ENCODE measurements around the gene PHRF1. TPM values are rescaled to one million over a fixed set of nuclear protein-coding genes. Genes with fewer than 3 reads are reported as not detected.

PHRF1 gene
- total and polyA plus RNA-seq, 2 experiments from 2014 or later: 25.6 to 26.9 TPM

GRCh38 chr11:529728-530411 is 46.4 kb upstream of the PHRF1 start:
- no peaks in the 10 kb centered on the region for H3K9me2 ChIP-seq (replicated peaks; ENCODE audit: insufficient read depth)
- H3K4me1 ChIP-seq (ENCODE audit: insufficient read depth): peaks cover 6% of the 10 kb centered on the region
- H3K79me2 ChIP-seq: peaks cover 9% of the 10 kb centered on the region
- H3K4me2 ChIP-seq: no peak overlapping the region
- no peak overlapping the region for H3K4me3 ChIP-seq
- peak; percentile 5 for DNase-seq (ENCODE audit: low spot score)
- TF ChIP-seq EZH2phosphoT487 (IDR thresholded peaks at IDR 0.05; ENCODE audit: low read depth, severe bottlenecking, unreplicated experiment) (no peak), EZH2 (IDR thresholded peaks at IDR 0.05; ENCODE audit: borderline replicate concordance) (no peak)
- TF ChIP-seq, protein P1, sequence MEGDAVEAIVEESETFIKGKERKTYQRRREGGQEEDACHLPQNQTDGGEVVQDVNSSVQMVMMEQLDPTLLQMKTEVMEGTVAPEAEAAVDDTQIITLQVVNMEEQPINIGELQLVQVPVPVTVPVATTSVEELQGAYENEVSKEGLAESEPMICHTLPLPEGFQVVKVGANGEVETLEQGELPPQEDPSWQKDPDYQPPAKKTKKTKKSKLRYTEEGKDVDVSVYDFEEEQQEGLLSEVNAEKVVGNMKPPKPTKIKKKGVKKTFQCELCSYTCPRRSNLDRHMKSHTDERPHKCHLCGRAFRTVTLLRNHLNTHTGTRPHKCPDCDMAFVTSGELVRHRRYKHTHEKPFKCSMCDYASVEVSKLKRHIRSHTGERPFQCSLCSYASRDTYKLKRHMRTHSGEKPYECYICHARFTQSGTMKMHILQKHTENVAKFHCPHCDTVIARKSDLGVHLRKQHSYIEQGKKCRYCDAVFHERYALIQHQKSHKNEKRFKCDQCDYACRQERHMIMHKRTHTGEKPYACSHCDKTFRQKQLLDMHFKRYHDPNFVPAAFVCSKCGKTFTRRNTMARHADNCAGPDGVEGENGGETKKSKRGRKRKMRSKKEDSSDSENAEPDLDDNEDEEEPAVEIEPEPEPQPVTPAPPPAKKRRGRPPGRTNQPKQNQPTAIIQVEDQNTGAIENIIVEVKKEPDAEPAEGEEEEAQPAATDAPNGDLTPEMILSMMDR (IDR thresholded peaks at IDR 0.05; ENCODE audit: poor library complexity): no peak
- H4K20me1 ChIP-seq (ENCODE audit: insufficient read depth, poor library complexity, severe bottlenecking): peaks cover 15% of the 10 kb centered on the region
- H3K27ac ChIP-seq: no peak overlapping the region
- H2AFZ ChIP-seq: no peak overlapping the region
- no peaks in the 10 kb centered on the region for H3K36me3 ChIP-seq (replicated peaks; ENCODE audit: insufficient read depth, low read depth)
- H3K9me3 ChIP-seq (ENCODE audit: low read depth): no peaks in the 10 kb centered on the region
- H3K27me3 ChIP-seq: no peaks in the 10 kb centered on the region
- WGBS (ENCODE audit: low lambda C conversion rate, missing lambda C conversion rate): 91% methylated on average over 18 of the region's 18 CpGs

DNA sequence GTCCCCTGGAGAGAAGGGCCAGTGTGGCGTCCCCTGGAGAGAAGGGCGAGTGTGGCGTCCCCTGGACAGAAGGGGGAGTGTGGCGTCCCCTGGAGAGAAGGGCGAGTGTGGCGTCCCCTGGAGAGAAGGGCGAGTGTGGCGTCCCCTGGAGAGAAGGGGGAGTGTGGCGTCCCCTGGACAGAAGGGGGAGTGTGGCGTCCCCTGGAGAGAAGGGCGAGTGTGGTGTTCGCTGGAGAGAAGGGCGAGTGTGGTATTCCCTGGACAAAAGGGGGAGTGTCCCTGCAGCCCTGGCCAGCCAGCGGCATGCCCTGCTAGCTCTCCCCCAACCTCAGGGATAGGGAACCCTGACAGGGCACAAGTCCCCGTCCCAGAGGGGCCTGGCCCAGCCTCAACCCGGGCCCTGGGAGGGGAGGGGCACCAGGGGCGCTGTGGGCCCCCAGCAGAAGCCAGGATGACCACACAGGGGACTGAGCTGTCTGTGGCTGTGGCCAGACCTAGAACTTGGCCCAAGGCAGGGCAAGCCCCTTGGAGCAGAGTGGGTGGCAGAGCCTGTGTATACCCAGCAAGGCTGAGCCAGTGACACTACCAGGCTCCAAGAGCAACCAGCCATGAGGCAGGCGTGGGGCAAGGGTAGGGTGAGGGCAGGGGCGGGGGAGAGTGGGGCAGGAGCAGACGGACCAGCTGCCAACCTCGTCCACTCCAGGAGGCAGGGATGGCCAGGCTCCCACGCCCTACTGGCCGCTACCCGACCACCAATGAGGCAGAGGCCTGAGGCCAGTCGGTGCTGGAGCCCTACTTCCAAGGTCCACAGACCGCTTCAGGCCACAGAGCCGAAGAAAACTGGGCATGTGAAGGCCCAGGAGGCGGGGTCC is 45.1 kb upstream of the PHRF1 start:
- Histone ChIP-seq H3K9me2 (replicated peaks; ENCODE audit: insufficient read depth) (no peaks in the 10 kb centered on the region), H3K36me3 (replicated peaks; ENCODE audit: insufficient read depth, low read depth) (no peaks in the 10 kb centered on the region), H3K27ac (no peak overlapping the region), H3K79me2 (peaks cover 10% of the 10 kb centered on the region), H3K4me1 (ENCODE audit: insufficient read depth) (peaks cover 8% of the 10 kb centered on the region), H3K4me2 (no peak overlapping the region), H3K27me3 (no peaks in the 10 kb centered on the region), H4K20me1 (ENCODE audit: insufficient read depth, poor library complexity, severe bottlenecking) (peaks cover 15% of the 10 kb centered on the region), H3K4me3 (no peak overlapping the region), H2AFZ (no peak overlapping the region), H3K9me3 (ENCODE audit: low read depth) (no peaks in the 10 kb centered on the region)
- TF ChIP-seq, protein P1 (IDR thresholded peaks at IDR 0.05; ENCODE audit: poor library complexity): no peak
- no peak for TF ChIP-seq EZH2phosphoT487 (IDR thresholded peaks at IDR 0.05; ENCODE audit: low read depth, severe bottlenecking, unreplicated experiment)
- no peak for TF ChIP-seq EZH2 (IDR thresholded peaks at IDR 0.05; ENCODE audit: borderline replicate concordance)
- 93% methylated on average over 13 of the region's 28 CpGs for WGBS (ENCODE audit: low lambda C conversion rate, missing lambda C conversion rate)
- peak; percentile 5 for DNase-seq (ENCODE audit: low spot score)

GRCh38 chr11:531919-532526 is 44.2 kb upstream of the PHRF1 start:
- Histone ChIP-seq H3K4me3 (no peak overlapping the region), H3K4me1 (ENCODE audit: insufficient read depth) (peaks cover 17% of the 10 kb centered on the region), H4K20me1 (ENCODE audit: insufficient read depth, poor library complexity, severe bottlenecking) (peaks cover 15% of the 10 kb centered on the region), H3K36me3 (replicated peaks; ENCODE audit: insufficient read depth, low read depth) (no peaks in the 10 kb centered on the region), H3K79me2 (peaks cover 10% of the 10 kb centered on the region), H3K27ac (no peak overlapping the region), H3K27me3 (no peaks in the 10 kb centered on the region), H2AFZ (no peak overlapping the region), H3K4me2 (no peak overlapping the region), H3K9me2 (replicated peaks; ENCODE audit: insufficient read depth) (no peaks in the 10 kb centered on the region), H3K9me3 (ENCODE audit: low read depth) (no peaks in the 10 kb centered on the region)
- 96% methylated on average over 16 of the region's 18 CpGs for WGBS (ENCODE audit: low lambda C conversion rate, missing lambda C conversion rate)
- DNase-seq (ENCODE audit: low spot score): peak; percentile 5
- TF ChIP-seq EZH2phosphoT487 (IDR thresholded peaks at IDR 0.05; ENCODE audit: low read depth, severe bottlenecking, unreplicated experiment) (no peak), EZH2 (IDR thresholded peaks at IDR 0.05; ENCODE audit: borderline replicate concordance) (no peak)
- TF ChIP-seq, protein P1 (IDR thresholded peaks at IDR 0.05; ENCODE audit: poor library complexity): no peak

Measured in hepatocyte (in vitro differentiated cells).